A549 (cell line): ENCODE results near the gene DYNC1LI2. TPM values are rescaled to one million over a fixed set of nuclear protein-coding genes. Genes with fewer than 3 reads are reported as not detected.

Experiments
- ATAC-seq, 2 experiments: fragments of 200-7000 bp in 1 of 2; fragments of >200 bp in 1 of 2; cut with Nextera tagmentation in 1 of 2; cut with Tn5 transposase in 1 of 2; 3 replicates each; pipeline versions ENCODE4 v1.8.0 to v1.9.1; 2018 to 2020; ENCODE audit warnings: mild to moderate bottlenecking in 1 of 2, moderate library complexity in 1 of 2
- CTCF ChIA-PET: fragments of 300-600 bp; sonication (Branson Sonifier 250); formaldehyde crosslinking; extraction: SDS; loops from one replicate; lab custom pipeline; 2021; ENCODE audit warnings: antibody characterized with exemption, inconsistent platforms; lab: Yijun Ruan, JAX
- POLR2A ChIA-PET: fragments of 350-600 bp; formaldehyde crosslinking; extraction: SDS; loops from one replicate; lab custom pipeline; 2021; ENCODE audit warnings: antibody characterized with exemption, inconsistent platforms; lab: Yijun Ruan, JAX
- DNase-seq, 2 experiments: peaks; one replicate each; pipeline versions ENCODE4 v3.0.0 to v3.0.0-alpha.2; 2011 to 2016; ENCODE audit warnings: low read depth in 1 of 2, low spot score in 1 of 2
- FAIRE-seq: peaks from 2 replicates; lab custom pipeline; 2011; peaks lifted over from hg19 to GRCh38; lab: Jason Lieb, UNC
- H3K27ac ChIP-seq, 2 experiments: fragments of >200 bp; sonication (Bioruptor Twin); formaldehyde crosslinking; 3 replicates each; pipeline ENCODE4 v1.5.1; 2016 to 2017
- H3K4me1 ChIP-seq: fragments of >200 bp; sonication (Bioruptor Twin); formaldehyde crosslinking; 3 replicates; pipeline ENCODE4 v1.6.1; 2016
- H3K4me2 ChIP-seq: fragments of >200 bp; sonication (Bioruptor Twin); formaldehyde crosslinking; 3 replicates; pipeline ENCODE4 v1.6.1; 2016
- H3K4me3 ChIP-seq: fragments of >200 bp; sonication (Bioruptor Twin); formaldehyde crosslinking; 3 replicates; pipeline ENCODE4 v1.5.1; 2016
- H3K9me3 ChIP-seq: fragments of >200 bp; sonication (Bioruptor Twin); formaldehyde crosslinking; 3 replicates; pipeline ENCODE4 v1.6.1; 2016
- BHLHE40 ChIP-seq: IDR thresholded peaks from 2 replicates; pipeline ENCODE4 v1.6.1; 2012; ENCODE audit warnings: low read depth, low read length, inconsistent platforms
- FOSB ChIP-seq: fragments of 250-450 bp; sonication (Bioruptor Pico); IDR thresholded peaks from 2 replicates; pipeline ENCODE4 v1.5.0; 2020; ENCODE audit warnings: mild to moderate bottlenecking, moderate library complexity
- FOSL2 ChIP-seq, 2 experiments: fragments of 450-650 bp in 1 of 2; fragments of >200 bp in 1 of 2; sonication (Bioruptor Twin) in 1 of 2; formaldehyde crosslinking; IDR thresholded peaks; 2 replicates each; pipeline versions ENCODE4 v1.5.0 to v1.6.1; 2016 to 2020; ENCODE audit warnings: mild to moderate bottlenecking in 1 of 2, moderate library complexity in 1 of 2
- HOXA7 ChIP-seq: fragments of 250-450 bp; sonication (Bioruptor Pico); IDR thresholded peaks from 2 replicates; pipeline ENCODE4 v1.5.0; 2020; ENCODE audit warnings: mild to moderate bottlenecking, moderate library complexity
- HOXB5 ChIP-seq: fragments of 250-450 bp; sonication (Bioruptor Pico); IDR thresholded peaks from 2 replicates; pipeline ENCODE4 v1.5.0; 2020; ENCODE audit warnings: mild to moderate bottlenecking, moderate library complexity
- MAZ ChIP-seq: fragments of 150-350 bp; IDR thresholded peaks from 2 replicates; pipeline ENCODE4 v1.6.1; 2014; ENCODE audit warnings: antibody characterized with exemption, low read depth, low read length, borderline replicate concordance
- MYC ChIP-seq: IDR thresholded peaks from 2 replicates; pipeline ENCODE4 v1.6.1; 2012; ENCODE audit warnings: mild to moderate bottlenecking, inconsistent platforms, low read length, improper control_type of control experiment, borderline replicate concordance
- POLR2A ChIP-seq: IDR thresholded peaks from 2 replicates; pipeline ENCODE4 v1.6.1; 2012; ENCODE audit warnings: mild to moderate bottlenecking, low read length
- RARB ChIP-seq: fragments of 250-450 bp; sonication (Bioruptor Pico); IDR thresholded peaks from 2 replicates; pipeline ENCODE4 v1.8.0; 2021; ENCODE audit warnings: mild to moderate bottlenecking, moderate library complexity
- SMC3 ChIP-seq: fragments of >200 bp; sonication (Bioruptor Twin); formaldehyde crosslinking; IDR thresholded peaks from 3 replicates; pipeline ENCODE4 v1.6.1; 2018; ENCODE audit warnings: inconsistent platforms
- TFCP2L1 ChIP-seq: fragments of 250-450 bp; sonication (Bioruptor Pico); IDR thresholded peaks from 2 replicates; pipeline ENCODE4 v1.5.0; 2021; ENCODE audit warnings: mild to moderate bottlenecking
- ZC3H11A ChIP-seq: fragments of 450-650 bp; IDR thresholded peaks from 2 replicates; pipeline ENCODE4 v1.6.1; 2014; ENCODE audit warnings: antibody characterized with exemption, mild to moderate bottlenecking
- ZFP36 ChIP-seq: fragments of 450-650 bp; IDR thresholded peaks from 2 replicates; pipeline ENCODE4 v1.6.1; 2014; ENCODE audit warnings: borderline replicate concordance; ENCODE audit not compliant: partially characterized antibody
- WGBS: methylation state at CpG from one replicate; pipeline ENCODE4 v1.1.6; 2017; ENCODE audit errors: missing lambda C conversion rate; 5-methylcytosine and 5-hydroxymethylcytosine counted together
- polyA plus RNA-seq, 4 experiments: library from polyadenylated mRNA; depleted of rRNA in 3 of 4; stranded (reverse); fragments of >200 nt; fragmentation: RNase III in 1 of 4; extraction: RNeasy Plus Mini Kit Qiagen cat#74134 plus additional on column Dnase treatment in 1 of 4; gene quantifications; 2 replicates in 3 of 4; 3 replicates in 1 of 4; pipeline ENCODE4 v1.2.3, GENCODE V29; 2011 to 2017
- TF ChIP-seq, protein P1 (sequence below): fragments of 250-450 bp; sonication (Bioruptor Pico); IDR thresholded peaks from 2 replicates; pipeline ENCODE4 v1.5.0; 2021; ENCODE audit warnings: mild to moderate bottlenecking, moderate library complexity, borderline replicate concordance
- TF ChIP-seq, protein P2 (sequence below): fragments of 250-450 bp; sonication (Bioruptor Pico); IDR thresholded peaks from 2 replicates; pipeline ENCODE4 v1.5.0; 2020; ENCODE audit warnings: low read depth, mild to moderate bottlenecking, moderate library complexity
- TF ChIP-seq, protein P3 (sequence below): fragments of >200 bp; sonication (Bioruptor Twin); formaldehyde crosslinking; IDR thresholded peaks from 3 replicates; pipeline ENCODE4 v1.5.1; 2016

DYNC1LI2 gene
- polyA plus RNA-seq, 2 of the 4 experiments (the other 2 are of a cell fraction), result 96.5 to 112 TPM

DNA sequence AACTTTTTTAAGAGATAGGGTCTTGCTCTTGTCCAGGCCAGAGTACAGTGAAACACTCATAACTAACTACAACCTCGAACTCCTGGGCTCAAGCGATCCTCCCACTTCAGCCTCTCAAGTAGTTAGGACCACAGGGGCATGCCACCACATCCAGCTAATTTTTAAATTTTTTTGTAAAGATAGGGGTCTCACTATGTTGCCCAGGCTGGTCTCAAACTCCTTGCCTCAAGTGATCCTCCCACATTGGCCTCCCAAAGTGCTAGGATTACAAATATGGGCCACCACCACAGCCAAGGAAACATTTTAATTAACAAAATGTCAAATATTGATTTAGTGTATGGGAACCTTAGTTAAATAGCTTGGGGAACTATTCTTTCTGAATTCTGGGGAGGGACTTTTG lies 2.8 kb upstream of the DYNC1LI2 start:
- TF ChIP-seq MYC, result no peak
- TF ChIP-seq, protein P1, sequence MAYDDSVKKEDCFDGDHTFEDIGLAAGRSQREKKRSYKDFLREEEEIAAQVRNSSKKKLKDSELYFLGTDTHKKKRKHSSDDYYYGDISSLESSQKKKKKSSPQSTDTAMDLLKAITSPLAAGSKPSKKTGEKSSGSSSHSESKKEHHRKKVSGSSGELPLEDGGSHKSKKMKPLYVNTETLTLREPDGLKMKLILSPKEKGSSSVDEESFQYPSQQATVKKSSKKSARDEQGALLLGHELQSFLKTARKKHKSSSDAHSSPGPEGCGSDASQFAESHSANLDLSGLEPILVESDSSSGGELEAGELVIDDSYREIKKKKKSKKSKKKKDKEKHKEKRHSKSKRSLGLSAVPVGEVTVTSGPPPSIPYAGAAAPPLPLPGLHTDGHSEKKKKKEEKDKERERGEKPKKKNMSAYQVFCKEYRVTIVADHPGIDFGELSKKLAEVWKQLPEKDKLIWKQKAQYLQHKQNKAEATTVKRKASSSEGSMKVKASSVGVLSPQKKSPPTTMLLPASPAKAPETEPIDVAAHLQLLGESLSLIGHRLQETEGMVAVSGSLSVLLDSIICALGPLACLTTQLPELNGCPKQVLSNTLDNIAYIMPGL, result no peak
- TF ChIP-seq ZC3H11A, result no peak
- TF ChIP-seq POLR2A, result no peak
- TF ChIP-seq HOXA7 (CRISPR knock-in tag), result no peak
- TF ChIP-seq HOXB5 (CRISPR knock-in tag), result no peak
- FAIRE-seq (no peak), ATAC-seq (no peak), DNase-seq (no peak)
- H3K4me3 ChIP-seq, result no peak overlapping the region
- no peak overlapping the region for H3K4me2 ChIP-seq
- H3K9me3 ChIP-seq, result no peaks in the 10 kb centered on the region
- 79% methylated on average over 2 of the region's 2 CpGs for WGBS
- ChIA-PET CTCF (interaction anchor here (0.8 to 4.0 kb wide), 8 partner anchors 8 to 115 kb away, joined by 3 to 40 read pairs (median 6); partner anchors contain the start of gene NAE1), POLR2A (no interaction called here)
- peaks cover 12% of the 10 kb centered on the region for H3K4me1 ChIP-seq
- H3K27ac ChIP-seq, result no peak overlapping the region

DNA sequence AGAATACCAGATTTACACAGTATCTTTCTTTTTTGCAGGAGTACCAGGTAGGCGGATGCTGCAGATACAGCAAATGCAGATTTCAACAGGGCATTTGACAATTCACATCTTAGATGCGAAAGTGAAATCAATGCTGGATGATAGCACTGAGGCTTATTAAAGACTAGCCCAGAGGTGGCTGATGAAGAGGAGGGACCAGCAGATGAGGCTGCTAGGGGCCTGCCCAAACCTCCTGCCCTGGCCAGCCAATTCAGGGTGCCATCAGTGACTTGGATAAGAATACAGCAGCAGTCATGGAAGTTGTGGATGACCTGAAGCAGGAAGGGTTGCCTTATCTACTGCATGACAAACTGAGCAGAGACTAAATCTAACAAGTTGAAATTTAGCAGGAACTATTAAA lies 1.5 kb upstream of the DYNC1LI2 start:
- ChIA-PET POLR2A (no interaction called here), CTCF (interaction anchor here (1.4 to 4.9 kb wide), 10 partner anchors 9 to 140 kb away, joined by 4 to 48 read pairs (median 14); partner anchors contain the start of gene NAE1)
- Histone ChIP-seq H3K27ac (no peak overlapping the region), H3K4me3 (no peak overlapping the region), H3K9me3 (no peaks in the 10 kb centered on the region), H3K4me1 (peaks cover 16% of the 10 kb centered on the region), H3K4me2 (no peak overlapping the region)
- DNase-seq, result no peak
- peak; percentile 92 for TF ChIP-seq ZFP36
- TF ChIP-seq, protein P2, sequence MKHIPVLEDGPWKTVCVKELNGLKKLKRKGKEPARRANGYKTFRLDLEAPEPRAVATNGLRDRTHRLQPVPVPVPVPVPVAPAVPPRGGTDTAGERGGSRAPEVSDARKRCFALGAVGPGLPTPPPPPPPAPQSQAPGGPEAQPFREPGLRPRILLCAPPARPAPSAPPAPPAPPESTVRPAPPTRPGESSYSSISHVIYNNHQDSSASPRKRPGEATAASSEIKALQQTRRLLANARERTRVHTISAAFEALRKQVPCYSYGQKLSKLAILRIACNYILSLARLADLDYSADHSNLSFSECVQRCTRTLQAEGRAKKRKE, result no peak
- FAIRE-seq, result no peak
- no peak for ATAC-seq
- WGBS, result 94% methylated on average over 2 of the region's 2 CpGs

DNA sequence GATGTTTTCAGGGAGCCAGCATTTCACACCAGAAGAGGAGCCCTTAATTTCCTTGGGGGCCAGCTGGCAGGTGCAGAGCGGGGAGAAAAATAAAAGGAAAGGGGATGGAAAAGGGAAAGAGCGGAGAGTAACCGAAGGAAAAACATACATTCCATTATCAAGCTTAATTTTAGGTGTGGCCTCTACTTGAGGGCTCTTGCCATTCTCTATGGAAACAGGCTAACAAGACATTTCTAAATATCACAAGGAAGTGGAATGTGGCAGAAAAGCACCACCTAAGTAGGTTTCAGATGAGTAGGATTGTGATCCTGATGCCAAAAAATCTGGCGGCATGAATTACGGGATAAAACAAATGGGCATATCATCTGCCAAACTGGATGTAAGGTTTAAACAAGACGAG lies 970 bp upstream of the DYNC1LI2 start:
- Histone ChIP-seq H3K4me1 (peaks cover 16% of the 10 kb centered on the region), H3K4me2 (peak overlapping the region; percentile 90), H3K27ac (no peak overlapping the region; a peak in 1 of 6 replicates), H3K4me3 (no peak overlapping the region), H3K9me3 (no peaks in the 10 kb centered on the region)
- ChIA-PET CTCF (interaction anchor here (0.6 to 4.9 kb wide), 30 partner anchors 9 to 242 kb away, joined by 3 to 48 read pairs (median 5); partner anchors contain the start of gene NAE1), POLR2A (interaction anchor here (0.5 kb wide), 1 partner anchor 20 kb away, joined by 3 read pairs; no protein-coding TSS in a partner anchor)
- no peak for ATAC-seq
- WGBS, result 90% methylated on average over 6 of the region's 6 CpGs
- DNase-seq, result no peak
- FAIRE-seq, result no peak
- TF ChIP-seq MAZ, result no peak
- no peak for TF ChIP-seq ZFP36
- no peak for TF ChIP-seq FOSL2 (IDR thresholded peaks at IDR 0.05)
- no peak for TF ChIP-seq FOSL2 (CRISPR knock-in tag; IDR thresholded peaks at IDR 0.05)
- no peak for TF ChIP-seq BHLHE40

DNA sequence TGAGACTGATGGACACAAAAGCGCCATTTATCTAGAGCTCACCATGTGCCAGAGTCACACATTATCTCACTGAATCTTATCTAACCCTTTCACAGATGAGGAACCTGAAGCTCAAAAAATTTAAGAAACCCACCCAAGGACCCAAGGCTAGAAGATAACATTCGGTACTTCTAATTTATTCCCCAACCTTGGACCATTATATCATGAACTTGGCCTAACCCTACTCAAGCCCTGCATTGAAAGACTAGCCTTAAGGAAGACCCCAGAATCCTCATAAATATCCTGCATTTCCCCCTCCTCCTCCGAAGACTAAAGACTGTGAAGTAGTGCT lies 548 bp upstream of the DYNC1LI2 start:
- FAIRE-seq (no peak), DNase-seq (no peak), ATAC-seq (no peak)
- peaks cover 16% of the 10 kb centered on the region for H3K4me1 ChIP-seq
- peak overlapping the region; percentile 92 to 96 for H3K27ac ChIP-seq
- H3K4me3 ChIP-seq, result peak overlapping the region; percentile 92; the same call in 2 of the 3 replicates
- ChIA-PET CTCF (interaction anchor here (0.6 to 4.9 kb wide), 32 partner anchors 10 to 241 kb away, joined by 3 to 48 read pairs (median 5); partner anchors contain the start of gene NAE1), POLR2A (interaction anchor here (0.5 to 1.2 kb wide), 2 partner anchors 10 to 20 kb away, joined by 3 to 5 read pairs; no protein-coding TSS in a partner anchor)
- no peaks in the 10 kb centered on the region for H3K9me3 ChIP-seq
- H3K4me2 ChIP-seq, result peak overlapping the region; percentile 90
- WGBS, result 38% methylated on average over 3 of the region's 3 CpGs
- TF ChIP-seq, protein P3, sequence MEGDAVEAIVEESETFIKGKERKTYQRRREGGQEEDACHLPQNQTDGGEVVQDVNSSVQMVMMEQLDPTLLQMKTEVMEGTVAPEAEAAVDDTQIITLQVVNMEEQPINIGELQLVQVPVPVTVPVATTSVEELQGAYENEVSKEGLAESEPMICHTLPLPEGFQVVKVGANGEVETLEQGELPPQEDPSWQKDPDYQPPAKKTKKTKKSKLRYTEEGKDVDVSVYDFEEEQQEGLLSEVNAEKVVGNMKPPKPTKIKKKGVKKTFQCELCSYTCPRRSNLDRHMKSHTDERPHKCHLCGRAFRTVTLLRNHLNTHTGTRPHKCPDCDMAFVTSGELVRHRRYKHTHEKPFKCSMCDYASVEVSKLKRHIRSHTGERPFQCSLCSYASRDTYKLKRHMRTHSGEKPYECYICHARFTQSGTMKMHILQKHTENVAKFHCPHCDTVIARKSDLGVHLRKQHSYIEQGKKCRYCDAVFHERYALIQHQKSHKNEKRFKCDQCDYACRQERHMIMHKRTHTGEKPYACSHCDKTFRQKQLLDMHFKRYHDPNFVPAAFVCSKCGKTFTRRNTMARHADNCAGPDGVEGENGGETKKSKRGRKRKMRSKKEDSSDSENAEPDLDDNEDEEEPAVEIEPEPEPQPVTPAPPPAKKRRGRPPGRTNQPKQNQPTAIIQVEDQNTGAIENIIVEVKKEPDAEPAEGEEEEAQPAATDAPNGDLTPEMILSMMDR, result peak; percentile 20; the same call in 1 of the 3 replicates
- TF ChIP-seq RARB (no peak), HOXA7 (CRISPR knock-in tag) (no peak), TFCP2L1 (no peak), SMC3 (no peak), FOSB (CRISPR knock-in tag) (no peak)
